ENCODE results near the gene PUM1.

Gene PUM1

DNA sequence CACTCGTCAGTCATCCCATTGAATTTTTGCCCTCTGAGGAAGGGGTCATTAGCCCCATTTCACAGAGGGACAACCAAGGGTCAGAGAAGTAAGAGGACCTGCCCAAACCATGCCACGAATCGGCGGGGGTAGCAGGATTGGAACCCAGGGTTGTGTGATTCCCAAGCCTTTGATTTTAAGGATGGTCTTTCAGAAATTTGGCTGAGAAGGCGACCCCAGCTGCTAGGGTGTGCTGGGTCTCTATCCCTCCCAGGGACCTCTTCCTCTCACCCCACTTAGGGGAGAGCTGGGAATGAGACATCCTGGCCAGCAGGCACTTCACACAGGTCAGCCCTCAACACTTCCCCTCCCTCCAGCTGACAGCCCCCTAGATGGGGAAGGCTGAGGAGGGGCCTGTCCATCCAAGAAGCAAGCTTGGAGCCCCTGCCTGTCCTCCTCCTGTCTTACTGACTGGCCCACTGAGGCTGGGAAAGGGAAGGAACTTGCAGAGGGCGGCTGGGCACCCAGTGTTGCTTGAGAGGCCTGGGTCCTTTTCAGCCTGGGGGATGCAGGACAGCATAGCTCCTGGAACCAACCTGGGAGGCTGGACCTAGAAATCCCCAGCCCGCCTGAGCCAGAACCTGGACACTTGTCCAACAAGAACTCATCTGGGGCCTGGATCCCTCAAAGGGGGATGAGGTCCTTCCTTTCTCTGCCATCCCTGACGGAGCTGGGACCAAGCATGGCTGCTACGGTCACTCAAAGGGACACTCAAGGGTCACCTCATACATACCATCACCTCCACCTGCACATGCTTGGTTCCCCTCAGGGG lies 158.7 kb downstream of the PUM1 start:
- no peak for DNase-seq (ENCODE audit: extremely low spot score)
- ChIA-PET POLR2A (no interaction called here), CTCF (interaction anchor here (1.9 to 5.5 kb wide), 3 partner anchors 106 to 188 kb away, joined by 5 to 34 read pairs (median 7); no protein-coding TSS in a partner anchor)
- TF ChIP-seq, protein P1, sequence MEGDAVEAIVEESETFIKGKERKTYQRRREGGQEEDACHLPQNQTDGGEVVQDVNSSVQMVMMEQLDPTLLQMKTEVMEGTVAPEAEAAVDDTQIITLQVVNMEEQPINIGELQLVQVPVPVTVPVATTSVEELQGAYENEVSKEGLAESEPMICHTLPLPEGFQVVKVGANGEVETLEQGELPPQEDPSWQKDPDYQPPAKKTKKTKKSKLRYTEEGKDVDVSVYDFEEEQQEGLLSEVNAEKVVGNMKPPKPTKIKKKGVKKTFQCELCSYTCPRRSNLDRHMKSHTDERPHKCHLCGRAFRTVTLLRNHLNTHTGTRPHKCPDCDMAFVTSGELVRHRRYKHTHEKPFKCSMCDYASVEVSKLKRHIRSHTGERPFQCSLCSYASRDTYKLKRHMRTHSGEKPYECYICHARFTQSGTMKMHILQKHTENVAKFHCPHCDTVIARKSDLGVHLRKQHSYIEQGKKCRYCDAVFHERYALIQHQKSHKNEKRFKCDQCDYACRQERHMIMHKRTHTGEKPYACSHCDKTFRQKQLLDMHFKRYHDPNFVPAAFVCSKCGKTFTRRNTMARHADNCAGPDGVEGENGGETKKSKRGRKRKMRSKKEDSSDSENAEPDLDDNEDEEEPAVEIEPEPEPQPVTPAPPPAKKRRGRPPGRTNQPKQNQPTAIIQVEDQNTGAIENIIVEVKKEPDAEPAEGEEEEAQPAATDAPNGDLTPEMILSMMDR (IDR thresholded peaks at IDR 0.05; ENCODE audit: control extremely low read depth, extremely low read depth, low read depth, missing control alignments), result no peak

DNA sequence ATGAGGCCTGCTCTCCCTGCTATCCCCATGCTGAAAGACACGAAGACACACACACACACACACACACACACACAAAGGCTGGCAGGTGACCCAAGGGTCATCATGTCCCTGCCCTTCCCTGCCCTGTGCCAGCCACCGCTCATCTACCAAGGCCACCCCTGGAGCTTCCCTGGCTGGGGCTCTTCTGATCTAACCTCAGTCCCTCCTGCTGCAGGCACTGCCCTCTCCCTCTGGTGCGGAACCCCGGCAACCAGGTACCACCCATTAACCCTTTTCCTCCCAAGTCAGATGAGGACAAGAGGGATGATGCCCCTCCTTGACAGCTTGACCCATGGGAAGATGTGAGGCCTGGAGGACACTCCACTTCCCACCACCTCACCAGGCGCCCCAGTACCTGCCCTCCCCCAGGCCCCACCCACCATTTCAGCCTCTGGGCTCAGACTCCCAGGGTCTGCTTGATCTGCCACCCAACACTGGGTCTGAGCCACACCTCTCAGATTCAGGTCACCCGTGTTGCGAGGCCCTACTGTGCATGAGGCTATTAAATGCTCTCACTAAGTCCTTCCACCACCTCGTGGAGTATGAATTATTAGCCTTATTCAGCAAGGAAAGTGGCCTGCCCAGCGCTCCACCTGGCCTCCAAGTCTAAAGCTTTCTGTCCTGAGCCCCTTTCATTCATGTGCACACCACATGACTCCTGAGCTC lies 159.4 kb downstream of the PUM1 start:
- POLR2A ChIA-PET, result no interaction called here
- CTCF ChIA-PET, result interaction anchor here (0.9 to 5.5 kb wide), 5 partner anchors 13 to 187 kb away, joined by 5 to 34 read pairs (median 7); no protein-coding TSS in a partner anchor
- DNase-seq (ENCODE audit: extremely low spot score), result no peak

DNA sequence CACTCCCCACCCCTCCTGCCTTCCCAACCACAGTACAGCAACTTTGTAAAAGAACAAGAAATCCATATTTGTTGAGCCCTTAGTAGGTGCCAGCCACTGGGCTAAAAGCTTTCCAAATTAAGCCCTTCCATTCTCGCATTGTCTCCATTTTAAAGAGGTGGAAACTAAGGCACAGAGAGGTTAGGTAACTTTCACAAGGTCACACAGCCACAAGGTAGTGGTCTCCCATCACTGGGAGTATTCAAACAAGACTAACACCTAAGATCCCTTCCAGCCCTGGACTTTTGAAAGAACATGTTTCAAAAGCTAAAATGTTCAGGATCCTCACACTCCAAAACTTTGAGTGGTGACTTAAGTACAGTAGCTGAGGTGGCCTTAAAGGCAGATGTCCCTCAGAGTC lies 160.1 kb downstream of the PUM1 start:
- TF ChIP-seq, protein P1 (IDR thresholded peaks at IDR 0.05; ENCODE audit: control extremely low read depth, extremely low read depth, low read depth, missing control alignments), result no peak
- CTCF ChIA-PET, result interaction anchor here (0.9 to 5.5 kb wide), 7 partner anchors 14 to 126 kb away, joined by 3 to 34 read pairs (median 5); no protein-coding TSS in a partner anchor
- POLR2A ChIA-PET, result no interaction called here
- DNase-seq (ENCODE audit: extremely low spot score), result no peak

More for the DNA sequence above, 159.4 kb downstream of the PUM1 start:
- TF ChIP-seq, protein P1 (IDR thresholded peaks at IDR 0.05; ENCODE audit: control extremely low read depth, extremely low read depth, low read depth, missing control alignments), result no peak

DNA sequence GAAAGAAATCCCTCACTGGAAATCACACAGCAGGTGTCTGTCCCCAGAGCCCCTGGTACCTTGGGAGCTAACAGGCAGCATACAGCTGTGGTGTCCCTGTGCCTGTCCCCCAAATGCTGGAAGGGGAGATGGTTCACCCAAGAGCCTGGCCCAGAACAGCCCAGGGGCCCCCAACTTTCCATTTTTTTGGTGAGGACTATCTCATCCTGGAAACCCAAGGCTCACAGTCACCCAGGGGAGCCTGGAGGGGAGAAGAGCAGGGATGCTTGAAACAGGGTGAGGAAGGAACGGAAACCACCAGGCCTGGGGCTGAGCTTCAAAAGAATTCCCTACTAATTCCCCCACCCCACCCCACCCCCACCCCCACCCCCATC lies 160.6 kb downstream of the PUM1 start:
- ChIA-PET POLR2A (no interaction called here), CTCF (interaction anchor here (0.9 to 5.5 kb wide), 10 partner anchors 11 to 525 kb away, joined by 3 to 34 read pairs (median 6); no protein-coding TSS in a partner anchor)
- no peak for DNase-seq (ENCODE audit: extremely low spot score)
- TF ChIP-seq, protein P1 (IDR thresholded peaks at IDR 0.05; ENCODE audit: control extremely low read depth, extremely low read depth, low read depth, missing control alignments), result no peak

DNA sequence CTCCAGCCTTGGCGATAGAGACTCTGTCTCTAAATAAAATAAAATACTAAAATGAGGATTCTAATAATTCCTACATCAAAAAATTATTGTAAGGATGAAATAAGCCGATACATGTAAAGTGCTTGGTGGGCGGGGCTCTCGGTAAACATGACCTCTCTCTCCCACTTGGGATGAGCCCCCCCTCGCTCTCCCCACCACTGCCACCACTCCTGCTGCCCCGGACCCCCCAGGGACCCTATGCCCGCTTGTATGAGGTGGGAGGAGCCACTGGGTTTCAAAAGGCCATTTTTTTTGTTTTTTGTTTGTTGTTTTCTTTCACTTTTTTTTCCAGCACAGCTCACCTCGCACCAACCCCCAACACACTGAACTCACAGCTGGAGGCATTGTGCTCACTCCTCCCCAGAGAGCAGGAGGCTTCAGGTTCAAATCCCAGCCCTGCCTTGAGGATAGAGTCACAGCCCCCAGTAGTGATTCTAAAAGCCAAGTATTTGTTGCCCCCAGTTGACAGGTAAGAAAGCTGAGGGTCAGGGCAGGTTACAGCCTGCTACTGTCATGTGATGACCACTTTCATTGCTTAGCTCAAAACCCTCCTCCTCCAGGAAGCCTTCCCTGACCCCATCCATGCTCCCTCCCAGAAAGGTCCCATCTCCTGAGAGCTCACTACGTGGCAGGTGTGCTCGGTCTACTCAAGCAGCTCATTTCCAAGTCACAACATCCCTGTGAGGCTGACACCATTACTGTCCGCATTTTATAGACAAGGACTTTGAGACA lies 161.1 kb downstream of the PUM1 start:
- no peak for DNase-seq (ENCODE audit: extremely low spot score)
- POLR2A ChIA-PET, result no interaction called here
- TF ChIP-seq, protein P1 (IDR thresholded peaks at IDR 0.05; ENCODE audit: control extremely low read depth, extremely low read depth, low read depth, missing control alignments), result no peak
- CTCF ChIA-PET, result interaction anchor here (1.0 to 5.5 kb wide), 9 partner anchors 10 to 524 kb away, joined by 3 to 34 read pairs (median 5); no protein-coding TSS in a partner anchor
